GM13976 (cell line): ENCODE data around the gene ID1.
"Not testable (repeated sequence)": the region's sequence is repeated elsewhere in the genome, so short reads cannot be mapped to it uniquely, and the experiment has no call there.

Experiments
- DNase-seq: peaks from one replicate; pipeline ENCODE4 v3.0.0; 2012; ENCODE audit warnings: low spot score
- CTCF ChIP-seq: IDR thresholded peaks from 2 replicates; pipeline ENCODE4 v1.5.1; 2012; ENCODE audit warnings: borderline replicate concordance, mild to moderate bottlenecking; ENCODE audit not compliant: insufficient read depth; ENCODE audit errors: extremely low read depth, missing control alignments, control extremely low read depth
- in situ Hi-C: fragments of 300-500 bp; cut with MboI; formaldehyde crosslinking; loops from one replicate; pipeline ENCODE4 v1.12.0; 2022; ENCODE audit warnings: low sequenced_read_pairs, mixed read lengths, inconsistent platforms; ENCODE audit not compliant: unreplicated experiment

Gene ID1

GRCh38 chr20:31573555-31574321, 31.4 kb upstream of the ID1 start:
- no peak for DNase-seq
- in situ Hi-C loops = no loop called here
- TF ChIP-seq CTCF = no peak

GRCh38 chr20:31574986-31575385, 30.1 kb upstream of the ID1 start:
- in situ Hi-C loops, DNase-seq: not testable (repeated sequence)

GRCh38 chr20:31576751-31577150, 28.3 kb upstream of the ID1 start:
- no peak for DNase-seq
- in situ Hi-C loops = no loop called here
- TF ChIP-seq CTCF = no peak

- in situ Hi-C loops = no loop called here
- DNase-seq = no peak
- no peak for TF ChIP-seq CTCF
Measured at GRCh38 chr20:31577194-31577593, 27.9 kb upstream of the ID1 start.

- DNase-seq = no peak
- no peak for TF ChIP-seq CTCF
- in situ Hi-C loops = no loop called here
Measured at GRCh38 chr20:31578448-31579138, 26.5 kb upstream of the ID1 start.

GRCh38 chr20:31579245-31579644, 25.8 kb upstream of the ID1 start:
- TF ChIP-seq CTCF = no peak
- DNase-seq = no peak
- in situ Hi-C loops = no loop called here

- DNase-seq, in situ Hi-C loops: not testable (repeated sequence)
Measured at GRCh38 chr20:31579941-31580651, 25.0 kb upstream of the ID1 start.
